GM19455 (cell line): ENCODE results near the gene ATP10A.
"Not testable (repeated sequence)": the region's sequence is repeated elsewhere in the genome, so short reads cannot be mapped to it uniquely, and the experiment has no call there.

Experiments used
- ATAC-seq: cut with Tn5 transposase; IDR thresholded peaks from one replicate; pipeline ENCODE4 v1.9.1; 2021; ENCODE audit not compliant: unreplicated experiment

The ATP10A gene

GRCh38 chr15:25883463-25884259 is 20.5 kb upstream of the ATP10A start:
- ATAC-seq: no peak

GRCh38 chr15:25882466-25882865 is 19.3 kb upstream of the ATP10A start:
- ATAC-seq: no peak

- ATAC-seq: not testable (repeated sequence)
Measured at GRCh38 chr15:25880877-25881276, 17.8 kb upstream of the ATP10A start.

GRCh38 chr15:25880411-25880810 is 17.3 kb upstream of the ATP10A start:
- ATAC-seq: no peak

- no peak for ATAC-seq
Measured at GRCh38 chr15:25879438-25879837, 16.3 kb upstream of the ATP10A start.

GRCh38 chr15:25877681-25878080 is 14.6 kb upstream of the ATP10A start:
- ATAC-seq: no peak

- ATAC-seq: no peak
Measured at GRCh38 chr15:25876231-25877140, 13.4 kb upstream of the ATP10A start.

GRCh38 chr15:25875566-25875965 is 12.4 kb upstream of the ATP10A start:
- ATAC-seq: no peak

GRCh38 chr15:25874379-25874778 is 11.3 kb upstream of the ATP10A start:
- no peak for ATAC-seq

- ATAC-seq: no peak
Measured at GRCh38 chr15:25871403-25871802, 8.3 kb upstream of the ATP10A start.

- no peak for ATAC-seq
Measured at GRCh38 chr15:25870938-25871337, 7.8 kb upstream of the ATP10A start.

GRCh38 chr15:25869701-25870100 is 6.6 kb upstream of the ATP10A start:
- ATAC-seq: no peak

GRCh38 chr15:25866874-25867273 is 3.7 kb upstream of the ATP10A start:
- no peak for ATAC-seq

- no peak for ATAC-seq
Measured at GRCh38 chr15:25866251-25866650, 3.1 kb upstream of the ATP10A start.

GRCh38 chr15:25864966-25865365 is 1.8 kb upstream of the ATP10A start:
- ATAC-seq: no peak

- no peak for ATAC-seq
Measured at GRCh38 chr15:25863968-25864580, 947 bp upstream of the ATP10A start.

GRCh38 chr15:25862472-25863110 is 536 bp downstream of the ATP10A start:
- no peak for ATAC-seq

- ATAC-seq: no peak
Measured at GRCh38 chr15:25862071-25862471, 1.1 kb downstream of the ATP10A start.

GRCh38 chr15:25860885-25861866 is 2.0 kb downstream of the ATP10A start:
- no peak for ATAC-seq
